Activated CD4-positive, alpha-beta T cell treated with anti-CD3 and anti-CD28 coated beads, Interleukin-2, amount 10 ng/mL, durations not matched to agents 24 days and 14 days (primary cell): ENCODE results near the gene ZBTB16. TPM values are rescaled to one million over a fixed set of nuclear protein-coding genes. Genes with fewer than 3 reads are reported as not detected.

Experiments
- DNase-seq: peaks from one replicate; pipeline ENCODE4 v3.0.0; 2022
- H3K27ac Mint-ChIP-seq: one replicate; pipeline ENCODE4 v1.8.0; 2022; ENCODE audit warnings: mild to moderate bottlenecking, mixed read lengths
- H3K27me3 Mint-ChIP-seq: one replicate; pipeline ENCODE4 v1.8.0; 2022; ENCODE audit warnings: mixed read lengths
- H3K36me3 Mint-ChIP-seq: one replicate; pipeline ENCODE4 v1.8.0; 2022; ENCODE audit warnings: low read depth, mild to moderate bottlenecking, mixed read lengths
- H3K4me1 Mint-ChIP-seq: one replicate; pipeline ENCODE4 v1.8.0; 2021; ENCODE audit warnings: mixed read lengths
- H3K4me3 Mint-ChIP-seq: one replicate; pipeline ENCODE4 v1.8.0; 2022; ENCODE audit warnings: mild to moderate bottlenecking, moderate library complexity, mixed read lengths
- H3K9me3 Mint-ChIP-seq: one replicate; pipeline ENCODE4 v1.8.0; 2021; ENCODE audit warnings: mixed read lengths
- intact Hi-C: fragments of 100-400 bp; cut with micrococcal nuclease; formaldehyde crosslinking; loops from one replicate; pipeline ENCODE4 v1.15.1; 2023
- total RNA-seq: library from RNA; stranded (reverse); gene quantifications from 2 replicates; pipeline ENCODE4 v1.2.3, GENCODE V29; 2022

The ZBTB16 gene
- total RNA-seq, 1 donor from 2014 or later: 3.8 TPM

DNA sequence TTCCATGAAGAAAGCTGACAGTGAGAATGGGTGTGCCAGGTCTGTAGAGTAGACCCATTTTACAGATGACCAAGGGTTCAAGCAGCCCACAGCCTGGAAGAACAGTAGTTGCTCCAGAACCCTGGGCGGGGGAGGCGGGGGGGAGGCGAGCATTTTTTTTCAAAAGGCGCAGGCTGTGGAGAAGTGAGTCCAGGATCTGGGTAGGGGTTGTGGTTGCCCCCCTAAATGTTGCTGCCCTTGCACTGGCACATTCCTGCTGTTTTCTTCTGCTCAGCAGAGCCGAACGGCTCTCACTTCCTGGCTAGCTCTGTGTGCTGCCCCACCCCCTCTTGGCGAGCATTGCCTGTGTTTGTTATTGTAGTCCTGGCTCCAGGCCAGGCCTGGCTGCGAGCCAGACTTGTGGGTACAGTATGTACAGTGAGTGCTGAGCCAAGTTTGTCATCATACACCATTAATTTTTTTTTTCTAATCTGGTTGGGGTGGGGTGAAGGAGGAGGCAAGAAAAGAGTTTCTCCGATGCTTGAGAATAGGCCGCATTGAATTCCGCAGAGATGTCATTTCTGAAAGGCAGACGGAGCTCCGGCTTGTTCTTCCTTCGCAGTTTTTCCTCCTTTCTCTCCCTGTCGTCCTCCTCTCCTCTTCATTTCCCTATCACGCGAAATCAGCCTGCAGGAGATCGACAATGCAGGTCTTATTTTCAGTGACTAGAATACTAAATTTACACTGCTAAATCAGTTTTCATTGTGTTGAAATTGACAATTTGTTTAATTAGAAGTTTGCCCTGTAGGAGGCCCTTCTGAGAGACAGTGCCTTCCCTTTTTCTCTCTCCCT is 100.5 kb downstream of the ZBTB16 start:
- Mint-ChIP-seq H3K36me3 (no peaks in the 10 kb centered on the region), H3K9me3 (no peaks in the 10 kb centered on the region), H3K4me1 (peaks cover 59% of the 10 kb centered on the region)

DNA sequence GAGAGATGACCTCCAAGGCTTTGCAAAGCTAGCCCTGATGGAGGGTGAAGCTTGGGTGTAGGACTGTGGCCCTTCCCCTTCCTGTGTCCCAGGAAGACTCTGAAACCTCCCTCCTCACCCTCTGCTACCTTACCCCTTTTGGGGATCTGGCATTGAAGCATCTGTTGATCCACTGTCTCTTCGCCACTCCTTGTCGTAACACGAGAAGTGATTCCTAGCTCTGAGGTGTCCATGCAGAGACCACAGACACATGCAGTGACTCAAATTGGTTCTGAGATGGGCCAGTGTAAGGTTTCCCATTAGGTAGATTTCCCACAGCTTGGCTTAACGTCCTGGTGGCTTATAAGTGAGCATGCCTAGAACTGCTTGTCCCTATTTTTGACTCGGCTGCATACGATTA is 101.4 kb downstream of the ZBTB16 start:
- intact Hi-C loops: loop anchor here (2.0 to 10.0 kb wide), 2 partner anchors 22 to 286 kb away; partner anchors contain the start of gene USP28
- no peak for DNase-seq
- Mint-ChIP-seq H3K4me1 (peaks cover 60% of the 10 kb centered on the region), H3K4me3 (peak overlapping the region; percentile 77), H3K36me3 (no peaks in the 10 kb centered on the region), H3K27ac (peak overlapping the region; percentile 2), H3K9me3 (no peaks in the 10 kb centered on the region), H3K27me3 (no peaks in the 10 kb centered on the region)

More for the DNA sequence above, 100.5 kb downstream of the ZBTB16 start:
- H3K4me3 Mint-ChIP-seq: peak overlapping the region; percentile 77
- DNase-seq: peak; percentile 98
- peak overlapping the region; percentile 84 for H3K27ac Mint-ChIP-seq
- H3K27me3 Mint-ChIP-seq: no peaks in the 10 kb centered on the region
- intact Hi-C loops: loop anchor here (2.0 to 10.0 kb wide), 2 partner anchors 23 to 285 kb away; partner anchors contain the start of gene USP28

DNA sequence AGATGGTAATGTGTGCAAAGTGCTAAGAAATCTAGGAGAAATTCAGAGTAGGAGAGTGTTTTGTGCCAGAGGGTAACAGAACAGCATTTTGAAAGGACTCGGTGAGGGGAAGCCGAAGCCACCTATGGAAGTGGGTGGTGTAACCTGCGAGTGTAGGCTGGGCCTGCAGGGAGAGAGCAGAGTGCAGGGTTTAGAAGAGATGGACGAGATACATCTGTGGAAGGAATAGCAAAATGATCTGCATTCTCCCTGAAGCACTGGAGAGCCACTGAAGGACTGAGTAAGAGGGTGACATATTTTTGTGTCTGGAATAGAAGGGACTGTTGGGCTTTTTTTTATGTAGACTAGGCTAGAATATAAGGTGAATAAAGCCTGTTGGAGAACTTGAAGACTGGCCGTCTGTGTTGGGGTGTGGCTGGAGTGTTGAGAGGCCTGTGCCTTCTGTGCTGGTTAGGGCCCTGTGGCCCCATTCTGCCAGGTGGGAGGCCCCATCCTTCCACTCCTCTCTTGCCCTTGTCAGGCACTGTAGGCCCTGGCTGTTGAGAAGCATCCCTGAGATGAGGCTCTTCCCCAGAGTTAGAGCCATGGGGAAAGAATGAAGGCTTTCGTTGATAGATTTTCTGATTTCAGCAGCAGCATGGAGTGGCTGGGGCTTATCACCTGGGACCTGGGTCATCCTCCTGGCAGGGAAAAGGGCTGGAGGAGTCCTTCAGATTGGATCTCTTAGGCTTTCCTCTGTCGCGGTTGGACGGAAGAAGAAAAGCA is 102.2 kb downstream of the ZBTB16 start:
- peak overlapping the region; percentile 2 for H3K27ac Mint-ChIP-seq
- no peak for DNase-seq
- no peaks in the 10 kb centered on the region for H3K27me3 Mint-ChIP-seq
- H3K9me3 Mint-ChIP-seq: no peaks in the 10 kb centered on the region
- H3K36me3 Mint-ChIP-seq: no peaks in the 10 kb centered on the region
- H3K4me1 Mint-ChIP-seq: peaks cover 66% of the 10 kb centered on the region
- intact Hi-C loops: loop anchor here (2.0 to 10.0 kb wide), 2 partner anchors 21 to 287 kb away; partner anchors contain the start of gene USP28
- H3K4me3 Mint-ChIP-seq: no peak overlapping the region

DNA sequence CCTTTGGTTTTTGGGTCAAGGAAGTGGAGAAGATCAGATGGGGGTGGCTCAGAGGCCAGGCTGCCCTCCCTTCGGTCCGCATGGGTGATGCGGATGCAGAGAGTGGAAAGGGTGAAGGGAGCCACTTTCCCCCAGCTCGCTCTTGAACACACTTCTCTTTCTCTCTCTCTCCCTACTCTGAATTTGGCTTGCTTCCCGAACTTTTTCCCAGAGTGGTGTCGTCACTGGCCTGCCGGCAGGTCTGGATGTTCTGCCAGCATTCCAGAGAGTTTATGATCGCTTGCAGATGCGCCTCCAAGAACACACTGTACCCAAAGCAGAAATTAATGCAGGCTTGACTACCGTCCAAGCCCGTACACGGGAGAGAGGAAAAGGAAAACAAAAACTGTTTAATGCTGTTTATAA is 103.2 kb downstream of the ZBTB16 start:
- intact Hi-C loops: loop anchor here (10.0 kb wide), 1 partner anchor 288 kb away; the partner anchor contains the start of gene USP28
- H3K4me1 Mint-ChIP-seq: peaks cover 71% of the 10 kb centered on the region
- no peak for DNase-seq
- H3K9me3 Mint-ChIP-seq: no peaks in the 10 kb centered on the region
- H3K27me3 Mint-ChIP-seq: no peaks in the 10 kb centered on the region
- H3K36me3 Mint-ChIP-seq: no peaks in the 10 kb centered on the region
- H3K4me3 Mint-ChIP-seq: no peak overlapping the region
- H3K27ac Mint-ChIP-seq: no peak overlapping the region

DNA sequence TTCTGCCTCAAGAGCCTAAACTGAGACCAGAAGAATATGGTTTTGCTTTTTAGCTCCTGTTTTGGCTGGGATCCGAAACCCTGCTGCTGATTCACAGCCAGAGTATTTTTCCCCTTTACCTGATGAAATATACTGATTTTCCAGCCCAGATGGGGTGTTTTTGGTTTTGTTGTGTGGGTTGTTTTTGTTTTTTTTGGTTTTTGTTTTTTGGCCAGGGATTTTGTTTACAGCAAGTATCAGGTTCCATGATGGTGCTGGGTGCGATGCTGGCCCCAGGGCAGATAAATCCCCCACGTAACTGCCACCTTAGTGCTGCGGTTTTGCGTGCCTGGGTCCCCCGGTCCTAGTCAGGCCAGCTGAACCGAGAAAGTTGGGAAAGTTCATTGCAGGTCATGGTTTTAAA is 103.7 kb downstream of the ZBTB16 start:
- intact Hi-C loops: loop anchor here (10.0 kb wide), 1 partner anchor 288 kb away; the partner anchor contains the start of gene USP28
- no peaks in the 10 kb centered on the region for H3K9me3 Mint-ChIP-seq
- DNase-seq: no peak
- no peak overlapping the region for H3K27ac Mint-ChIP-seq
- no peaks in the 10 kb centered on the region for H3K27me3 Mint-ChIP-seq
- no peak overlapping the region for H3K4me3 Mint-ChIP-seq
- H3K36me3 Mint-ChIP-seq: no peaks in the 10 kb centered on the region
- H3K4me1 Mint-ChIP-seq: peaks cover 71% of the 10 kb centered on the region

DNA sequence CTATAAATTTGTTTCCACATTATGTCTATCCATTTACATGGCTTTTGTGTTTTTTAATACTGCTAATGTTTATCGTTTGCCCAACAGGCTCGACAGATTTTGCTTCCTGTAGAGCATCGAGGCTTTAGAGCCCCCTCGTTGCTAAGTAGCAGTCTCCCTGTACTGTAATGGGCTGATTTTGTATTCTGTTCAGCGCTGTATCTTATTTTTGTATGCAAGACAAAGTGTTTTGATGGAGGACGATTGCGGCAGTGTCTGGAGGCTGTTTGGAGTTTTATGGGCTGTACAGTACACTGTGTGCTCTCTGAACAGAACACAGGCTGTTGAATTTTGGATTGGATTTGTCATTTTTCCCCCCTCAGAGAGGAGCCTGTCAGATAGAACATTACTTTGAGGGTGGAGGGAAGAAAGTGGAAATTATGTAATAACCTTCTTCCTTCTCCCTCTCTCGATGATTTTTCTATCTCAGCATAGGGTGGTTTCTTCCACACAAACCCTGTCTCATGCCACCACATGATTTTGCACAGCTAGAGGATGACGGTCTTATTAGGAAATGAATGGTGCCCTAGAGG is 104.4 kb downstream of the ZBTB16 start:
- no peaks in the 10 kb centered on the region for H3K36me3 Mint-ChIP-seq
- no peaks in the 10 kb centered on the region for H3K9me3 Mint-ChIP-seq
- intact Hi-C loops: loop anchor here (10.0 kb wide), 1 partner anchor 289 kb away; the partner anchor contains the start of gene USP28
- no peak overlapping the region for H3K27ac Mint-ChIP-seq
- no peak for DNase-seq
- H3K27me3 Mint-ChIP-seq: no peaks in the 10 kb centered on the region
- H3K4me1 Mint-ChIP-seq: peaks cover 75% of the 10 kb centered on the region
- no peak overlapping the region for H3K4me3 Mint-ChIP-seq

DNA sequence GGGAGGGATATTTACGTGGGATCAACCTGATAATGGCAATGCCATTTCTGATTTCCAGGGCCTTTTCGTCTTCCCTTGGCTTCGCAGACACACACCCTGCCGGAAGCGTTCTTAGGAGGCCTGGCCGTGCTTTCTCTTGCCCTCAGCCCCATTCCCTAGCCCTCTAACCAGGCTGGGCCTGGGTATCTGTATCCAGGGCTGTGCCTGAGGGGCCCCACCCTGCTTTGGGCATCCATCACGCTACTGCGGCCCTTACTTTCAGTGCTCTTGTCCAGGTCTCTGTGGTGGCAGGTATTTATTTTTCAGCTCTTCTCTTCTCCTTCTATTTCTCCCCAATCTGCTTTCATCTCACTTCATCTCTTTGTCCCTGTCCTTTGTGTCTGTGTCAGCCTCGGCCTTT is 105.0 kb downstream of the ZBTB16 start:
- Mint-ChIP-seq H3K4me3 (no peak overlapping the region), H3K27ac (peak overlapping the region; percentile 8), H3K4me1 (peaks cover 76% of the 10 kb centered on the region), H3K27me3 (no peaks in the 10 kb centered on the region), H3K36me3 (no peaks in the 10 kb centered on the region), H3K9me3 (no peaks in the 10 kb centered on the region)
- intact Hi-C loops: loop anchor here (10.0 kb wide), 1 partner anchor 290 kb away; the partner anchor contains the start of gene USP28
- no peak for DNase-seq

DNA sequence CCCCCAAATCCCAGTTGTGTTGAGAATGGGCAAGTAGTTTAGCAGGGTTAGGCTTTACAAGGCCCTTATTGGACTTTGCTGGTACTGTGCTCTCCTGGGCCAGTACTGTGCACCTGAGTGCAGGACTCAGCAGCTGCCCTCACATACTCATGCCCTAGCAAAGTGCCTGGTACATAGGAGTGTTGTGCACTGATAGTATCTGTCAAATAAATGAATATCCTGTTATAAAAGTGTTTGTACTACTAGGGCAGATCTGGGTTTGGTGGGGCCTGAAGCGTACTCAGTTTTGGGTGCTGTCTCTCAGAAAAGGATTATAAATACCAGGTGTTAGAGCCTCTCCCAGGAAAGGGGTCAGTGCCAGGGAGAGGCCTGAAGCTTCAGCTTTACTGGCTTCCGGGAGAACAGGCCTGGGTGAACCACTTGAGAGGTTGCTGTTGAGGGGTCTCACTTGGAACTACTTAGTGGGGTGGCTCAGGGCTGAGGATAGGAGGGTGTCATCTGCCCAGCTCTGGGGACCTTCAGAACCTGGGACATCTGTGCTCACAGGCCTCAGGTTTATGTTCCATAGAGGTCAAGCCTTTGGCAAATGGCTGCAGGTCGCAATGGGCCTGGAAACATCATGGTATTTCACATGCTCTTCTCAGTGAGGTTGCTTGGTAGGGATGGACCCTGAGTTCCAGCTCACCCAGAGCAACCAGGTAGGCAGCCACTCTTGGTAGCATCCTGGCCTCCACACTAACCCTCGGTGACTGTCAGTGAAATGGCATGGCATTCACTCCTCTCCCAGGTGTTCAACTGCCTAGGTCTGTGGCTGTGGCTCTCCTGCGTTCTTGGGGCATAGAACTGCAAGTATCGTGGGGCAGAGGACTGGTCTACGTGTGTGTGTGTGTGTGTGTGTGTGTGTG is 106.1 kb downstream of the ZBTB16 start:
- Mint-ChIP-seq H3K4me3 (no peak overlapping the region), H3K9me3 (no peaks in the 10 kb centered on the region), H3K36me3 (no peaks in the 10 kb centered on the region), H3K27me3 (no peaks in the 10 kb centered on the region), H3K4me1 (peaks cover 71% of the 10 kb centered on the region), H3K27ac (peak overlapping the region; percentile 9)
- intact Hi-C loops: loop anchor here (5.0 to 10.0 kb wide), 2 partner anchors 103 to 291 kb away; partner anchors contain the start of gene USP28
- no peak for DNase-seq

DNA sequence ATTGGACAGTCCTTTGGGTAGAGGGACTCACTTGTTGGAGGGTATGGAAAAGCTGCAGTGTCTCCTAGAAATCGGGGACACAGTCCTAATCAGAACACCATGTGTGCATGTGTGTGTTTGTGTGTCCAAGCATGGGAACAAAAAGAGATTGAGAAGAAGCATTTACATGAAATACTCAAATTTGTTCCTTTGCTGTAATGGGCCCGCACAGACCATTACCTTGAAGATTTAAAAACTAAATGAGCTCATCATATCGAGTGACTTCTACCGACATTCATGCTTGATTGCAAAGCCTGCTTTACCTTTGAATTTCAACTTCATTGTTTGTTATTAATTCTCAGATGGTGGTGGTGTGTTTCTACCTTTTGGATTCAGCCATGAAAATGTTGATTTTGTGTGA is 106.9 kb downstream of the ZBTB16 start:
- Mint-ChIP-seq H3K36me3 (no peaks in the 10 kb centered on the region), H3K27ac (peak overlapping the region; percentile 51), H3K27me3 (no peaks in the 10 kb centered on the region), H3K4me1 (peaks cover 64% of the 10 kb centered on the region), H3K9me3 (no peaks in the 10 kb centered on the region), H3K4me3 (peak overlapping the region; percentile 60)
- intact Hi-C loops: loop anchor here (5.0 to 10.0 kb wide), 2 partner anchors 104 to 292 kb away; partner anchors contain the start of gene USP28
- no peak for DNase-seq

DNA sequence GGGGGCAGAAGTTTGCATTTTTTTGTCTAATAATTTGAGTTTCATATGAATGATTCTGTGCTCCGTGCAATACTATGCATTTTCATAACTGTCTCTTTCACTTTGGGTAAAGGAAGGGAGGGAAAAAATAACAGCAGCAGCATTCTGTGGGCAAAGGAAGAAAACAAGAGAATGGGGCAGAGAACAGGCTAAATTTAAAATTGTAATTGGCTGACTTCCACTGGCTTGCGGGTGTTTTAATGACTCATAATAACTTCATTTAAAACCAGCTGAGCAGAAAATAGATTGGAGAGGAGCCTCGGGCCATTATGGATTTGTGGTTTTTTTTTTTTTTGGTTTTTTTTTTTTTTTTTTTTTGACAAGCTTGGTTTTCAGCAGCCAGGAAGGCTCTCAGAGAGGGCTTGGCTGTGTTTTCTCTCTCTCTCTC is 107.4 kb downstream of the ZBTB16 start:
- Mint-ChIP-seq H3K4me1 (peaks cover 62% of the 10 kb centered on the region), H3K27ac (peak overlapping the region; percentile 82), H3K36me3 (no peaks in the 10 kb centered on the region), H3K27me3 (no peaks in the 10 kb centered on the region), H3K9me3 (no peaks in the 10 kb centered on the region), H3K4me3 (peak overlapping the region; percentile 60)
- intact Hi-C loops: loop anchor here (5.0 to 10.0 kb wide), 2 partner anchors 105 to 292 kb away; partner anchors contain the start of gene USP28
- peak; percentile 70 for DNase-seq

DNA sequence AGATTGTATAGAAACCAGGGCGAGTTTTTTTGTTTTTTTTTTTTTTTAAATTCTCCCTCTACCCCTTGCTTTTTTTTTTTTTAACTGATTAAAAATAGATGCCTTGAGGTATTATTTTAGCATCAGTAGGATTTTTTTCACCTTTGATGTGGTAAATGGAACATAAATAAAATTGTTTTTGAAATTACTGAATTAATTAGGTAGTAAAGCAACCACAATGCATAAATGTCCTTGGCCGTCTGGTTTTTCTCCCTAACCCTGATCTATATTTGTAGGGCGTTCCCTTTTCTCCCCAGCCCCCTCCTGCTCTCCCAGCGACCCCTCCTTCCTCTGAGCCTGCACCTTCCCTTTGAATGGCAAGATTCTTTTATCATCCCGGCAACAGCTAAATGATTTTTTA is 107.8 kb downstream of the ZBTB16 start:
- DNase-seq: no peak
- H3K27me3 Mint-ChIP-seq: no peaks in the 10 kb centered on the region
- no peaks in the 10 kb centered on the region for H3K9me3 Mint-ChIP-seq
- intact Hi-C loops: loop anchor here (5.0 to 10.0 kb wide), 2 partner anchors 105 to 293 kb away; partner anchors contain the start of gene USP28
- peaks cover 63% of the 10 kb centered on the region for H3K4me1 Mint-ChIP-seq
- peak overlapping the region; percentile 82 for H3K27ac Mint-ChIP-seq
- peak overlapping the region; percentile 60 for H3K4me3 Mint-ChIP-seq
- no peaks in the 10 kb centered on the region for H3K36me3 Mint-ChIP-seq

DNA sequence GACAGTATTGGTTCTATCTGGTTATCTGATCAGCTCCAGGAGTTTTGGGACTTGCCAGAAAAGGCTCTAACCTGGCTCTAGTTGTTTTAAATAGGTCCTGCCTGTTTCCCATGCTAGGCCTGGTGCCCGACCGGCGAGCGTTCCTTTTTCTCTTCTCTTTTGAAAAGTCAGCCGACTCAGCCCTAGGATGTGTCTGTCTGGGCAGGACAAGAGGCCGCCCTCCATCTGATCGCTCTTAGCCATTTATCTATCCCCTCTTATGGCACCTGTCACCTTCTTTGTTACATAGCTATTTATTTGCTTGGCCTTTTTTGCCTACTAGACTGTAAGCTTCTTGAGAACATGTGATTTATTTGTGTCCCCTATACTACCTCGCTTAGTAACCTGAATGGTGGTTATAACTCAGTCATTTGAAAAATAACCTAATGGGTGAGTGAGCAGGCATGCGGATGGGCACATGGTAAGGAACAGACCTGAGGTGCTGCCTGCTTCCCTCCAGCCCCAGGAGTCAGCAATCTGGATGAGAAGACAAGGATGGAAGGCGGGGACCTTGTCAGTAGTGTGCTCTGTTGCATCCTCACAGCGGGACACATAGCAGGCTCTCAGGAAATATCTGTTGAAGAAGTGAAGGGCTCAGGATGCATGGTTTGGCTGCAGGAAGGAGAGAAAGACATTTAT is 108.4 kb downstream of the ZBTB16 start:
- Mint-ChIP-seq H3K4me1 (peaks cover 69% of the 10 kb centered on the region), H3K36me3 (no peaks in the 10 kb centered on the region), H3K4me3 (peak overlapping the region; percentile 60), H3K9me3 (no peaks in the 10 kb centered on the region), H3K27ac (peak overlapping the region; percentile 82), H3K27me3 (no peaks in the 10 kb centered on the region)
- intact Hi-C loops: loop anchor here (5.0 to 10.0 kb wide), 2 partner anchors 106 to 293 kb away; partner anchors contain the start of gene USP28
- no peak for DNase-seq
